HG03520 (cell line): ENCODE data around the gene DBX2.
"Not testable (repeated sequence)": the region's sequence is repeated elsewhere in the genome, so short reads cannot be mapped to it uniquely, and the experiment has no call there.

Experiments used
- ATAC-seq: cut with Tn5 transposase; IDR thresholded peaks from one replicate; pipeline ENCODE4 v1.9.1; 2021; ENCODE audit warnings: mild to moderate bottlenecking, moderate library complexity; ENCODE audit not compliant: unreplicated experiment

DBX2 gene

DNA sequence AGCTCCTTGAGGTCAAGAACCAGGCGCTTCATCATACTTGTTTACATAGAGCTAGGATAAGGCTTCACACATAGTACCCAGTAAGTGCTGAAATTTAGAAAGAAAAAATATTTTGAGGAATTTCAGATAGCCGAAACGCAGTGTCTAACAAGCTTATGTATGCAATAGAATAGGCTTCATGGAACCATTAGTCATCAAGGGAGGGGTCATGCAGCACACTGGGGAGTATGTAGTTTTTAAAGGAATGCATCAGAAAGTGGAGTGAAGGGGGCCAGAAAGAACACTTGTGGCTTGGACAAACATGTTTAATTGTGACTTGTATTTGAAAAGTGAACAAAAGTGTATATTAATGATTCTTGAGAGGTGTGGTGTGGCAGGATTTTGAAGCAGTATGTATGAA, 38.1 kb downstream of the DBX2 start:
- no peak for ATAC-seq

GRCh38 chr12:45010059-45010458, 40.8 kb downstream of the DBX2 start:
- ATAC-seq, result no peak

- ATAC-seq, result no peak
These were observed 42.7 kb downstream of the DBX2 start for GRCh38 chr12:45008211-45008610.

- no peak for ATAC-seq
These were observed 51.5 kb downstream of the DBX2 start for GRCh38 chr12:44999355-44999754.

DNA sequence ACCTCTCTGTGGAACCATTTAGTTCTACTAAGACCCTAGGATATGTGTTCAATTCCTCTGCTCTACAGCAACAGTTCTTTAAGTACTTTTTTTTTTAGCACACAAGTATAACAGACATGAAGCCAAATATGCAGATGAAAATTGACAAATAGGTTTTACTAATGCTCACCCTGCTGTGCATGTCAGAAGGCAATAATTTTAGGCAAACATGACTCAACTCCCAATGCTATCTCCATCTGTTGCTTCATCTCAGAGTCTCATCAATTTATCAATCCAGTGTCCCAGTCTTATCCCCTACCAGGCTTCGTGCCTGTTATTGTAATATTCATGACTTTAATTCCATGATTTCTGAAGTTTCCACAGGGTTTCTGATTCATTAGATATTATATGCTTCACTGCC, 57.7 kb downstream of the DBX2 start:
- no peak for ATAC-seq

GRCh38 chr12:44984863-44985262, 66.0 kb downstream of the DBX2 start:
- not testable (repeated sequence) for ATAC-seq

DNA sequence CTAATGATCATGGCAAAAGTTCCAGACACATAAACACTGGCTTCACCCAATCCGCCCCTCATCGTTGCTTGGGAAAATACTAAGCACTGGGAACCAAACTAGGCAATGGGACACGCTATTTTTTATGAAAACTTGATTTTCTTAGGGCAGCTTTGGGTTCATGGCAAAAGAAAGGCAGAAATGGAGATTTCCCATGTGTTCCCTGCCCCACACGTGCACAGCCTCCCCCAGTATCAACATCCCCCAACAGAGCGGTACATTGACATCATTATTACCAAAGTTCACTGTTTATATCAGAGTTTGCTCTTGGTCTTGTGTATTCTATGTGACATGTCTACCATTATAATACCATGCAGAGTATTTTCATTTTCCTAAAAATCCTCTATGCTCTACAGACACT, 71.0 kb downstream of the DBX2 start:
- no peak for ATAC-seq

GRCh38 chr12:44976246-44976645, 74.7 kb downstream of the DBX2 start:
- ATAC-seq, result no peak

GRCh38 chr12:44972746-44973421, 78.0 kb downstream of the DBX2 start:
- no peak for ATAC-seq

DNA sequence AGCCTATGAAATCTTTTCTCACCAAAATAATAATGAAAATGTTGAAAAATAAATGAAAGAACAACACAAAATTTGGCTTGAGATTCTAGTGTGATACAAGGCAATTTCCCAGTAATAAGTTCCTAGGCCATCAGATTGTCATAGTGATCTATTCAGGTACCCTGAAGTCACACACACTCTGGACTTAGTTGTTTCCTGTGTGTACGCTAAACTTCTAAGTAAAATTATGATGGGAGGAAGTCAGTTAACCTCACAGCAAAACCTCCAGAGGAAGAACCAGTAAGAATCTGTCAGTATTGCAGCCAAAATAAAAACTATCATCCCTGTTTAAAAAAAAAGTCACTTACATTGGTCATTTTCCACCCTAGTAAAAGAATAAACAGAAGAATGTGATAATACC, 81.9 kb downstream of the DBX2 start:
- ATAC-seq, result no peak
